ENCODE results near the gene ATF1.

- no peak for TF ChIP-seq CTCF (IDR thresholded peaks at IDR 0.05; ENCODE audit: low read length)
- no peak for TF ChIP-seq EZH2 (IDR thresholded peaks at IDR 0.05; ENCODE audit: borderline replicate concordance, low read length)
These were observed 36.4 kb upstream of the ATF1 start for GRCh38 chr12:50727466-50727865.

Measured in OCI-LY1 (cell line).